H1 (cell line): ENCODE measurements around the gene PSD2. TPM values are rescaled to one million over a fixed set of nuclear protein-coding genes. Genes with fewer than 3 reads are reported as not detected.

ENCODE experiments used
- CTCF ChIA-PET: fragments of 300-600 bp; sonication (Branson Sonifier 250); formaldehyde crosslinking; loops from one replicate; lab custom pipeline; 2021; ENCODE audit not compliant: partially characterized antibody; lab: Charles Lee
- POLR2A ChIA-PET: fragments of 300-600 bp; sonication (Branson Sonifier 250); formaldehyde crosslinking; loops from one replicate; lab custom pipeline; 2021; ENCODE audit warnings: inconsistent platforms; ENCODE audit not compliant: partially characterized antibody; lab: Charles Lee
- DNase-seq, 2 experiments: peaks; one replicate each; pipeline versions ENCODE4 v3.0.0 to v3.0.0-alpha.2; 2010 to 2022; ENCODE audit warnings: low spot score in 2 of 2, low read depth in 1 of 2, mixed read lengths in 1 of 2
- FAIRE-seq: peaks from 2 replicates; lab custom pipeline; 2011; peaks lifted over from hg19 to GRCh38; lab: Jason Lieb, UNC
- H2AFZ ChIP-seq: 2 replicates; pipeline ENCODE4 v1.8.1; 2012; ENCODE audit warnings: low read length, inconsistent platforms
- H2AK5ac ChIP-seq: 2 replicates; pipeline ENCODE4 v1.6.1; 2013; ENCODE audit warnings: low read depth, low read length
- H2BK120ac ChIP-seq: replicated peaks from 2 replicates; pipeline ENCODE3; 2013; ENCODE audit warnings: low read depth, low read length, inconsistent platforms
- H2BK12ac ChIP-seq: 2 replicates; pipeline ENCODE4 v1.6.1; 2013; ENCODE audit warnings: low read depth, low read length
- H2BK15ac ChIP-seq: 2 replicates; pipeline ENCODE4 v1.6.1; 2013; ENCODE audit warnings: low read length
- H2BK20ac ChIP-seq: 2 replicates; pipeline ENCODE4 v1.6.1; 2013; ENCODE audit warnings: low read length
- H2BK5ac ChIP-seq: 2 replicates; pipeline ENCODE4 v1.6.1; 2013; ENCODE audit warnings: low read depth, low read length
- H3K14ac ChIP-seq: 2 replicates; pipeline ENCODE4 v1.6.1; 2013; ENCODE audit warnings: inconsistent platforms; ENCODE audit not compliant: insufficient read length
- H3K18ac ChIP-seq: 2 replicates; pipeline ENCODE4 v1.6.1; 2013; ENCODE audit warnings: low read length; ENCODE audit errors: extremely low read depth
- H3K23ac ChIP-seq: 2 replicates; pipeline ENCODE4 v1.6.1; 2013; ENCODE audit warnings: inconsistent platforms; ENCODE audit not compliant: insufficient read length
- H3K23me2 ChIP-seq: 2 replicates; pipeline ENCODE4 v1.6.1; 2013; ENCODE audit warnings: low read depth, low read length
- H3K27ac ChIP-seq: 2 replicates; pipeline ENCODE4 v1.6.1; 2011; ENCODE audit warnings: low read depth, low read length, inconsistent platforms
- H3K27me3 ChIP-seq, 4 experiments: replicated peaks in 1 of 4; 1 replicate in 1 of 4; 2 replicates in 3 of 4; pipeline versions ENCODE4 v1.6.1 to v1.8.1; 2011 to 2013; ENCODE audit warnings: low read length in 3 of 4, mild to moderate bottlenecking in 3 of 4, inconsistent platforms in 2 of 4, mixed read lengths in 2 of 4, moderate library complexity in 1 of 4; ENCODE audit not compliant: control insufficient read depth in 3 of 4, insufficient read depth in 3 of 4; ENCODE audit errors: extremely low read depth in 1 of 4
- H3K36me3 ChIP-seq, 4 experiments: 2 replicates each; pipeline versions ENCODE4 v1.6.1 to v1.8.1; 2011 to 2013; ENCODE audit warnings: mild to moderate bottlenecking in 4 of 4, low read length in 3 of 4, moderate library complexity in 2 of 4, control low read depth in 1 of 4, inconsistent platforms in 1 of 4; ENCODE audit not compliant: insufficient read depth in 4 of 4, control insufficient read depth in 2 of 4
- H3K4ac ChIP-seq: replicated peaks from 2 replicates; pipeline ENCODE3; 2013; ENCODE audit warnings: low read length, low read depth, mixed read lengths, inconsistent platforms; ENCODE audit not compliant: insufficient read length
- H3K4me1 ChIP-seq, 4 experiments: replicated peaks in 1 of 4; 1 replicate in 1 of 4; 2 replicates in 3 of 4; pipeline versions ENCODE4 v1.6.1 to v1.8.1; 2011 to 2013; ENCODE audit warnings: low read length in 3 of 4, inconsistent platforms in 2 of 4, mixed read lengths in 1 of 4; ENCODE audit not compliant: insufficient read depth in 4 of 4, control insufficient read depth in 3 of 4
- H3K4me2 ChIP-seq, 2 experiments: 2 replicates each; pipeline versions ENCODE4 v1.6.1 to v1.8.1; 2011 to 2013; ENCODE audit warnings: low read depth in 2 of 2, low read length in 2 of 2, control low read depth in 1 of 2, inconsistent platforms in 1 of 2, mild to moderate bottlenecking in 1 of 2; ENCODE audit not compliant: insufficient read depth in 1 of 2
- H3K4me3 ChIP-seq, 4 experiments: fragments of 200-600, 300-600 bp in 1 of 4; sonication (generic), shearing (Covaris generic), sonication (Bioruptor Twin) in 1 of 4; 2 replicates each; pipeline versions ENCODE4 v1.5.1 to v1.8.1; 2011 to 2016; ENCODE audit warnings: low read length in 4 of 4, low read depth in 3 of 4, control low read depth in 2 of 4, inconsistent platforms in 2 of 4, mild to moderate bottlenecking in 2 of 4, mixed read lengths in 1 of 4, moderate library complexity in 1 of 4; ENCODE audit not compliant: insufficient read depth in 2 of 4; ENCODE audit errors: extremely low read depth in 1 of 4
- H3K56ac ChIP-seq: replicated peaks from 2 replicates; pipeline ENCODE3; 2013; ENCODE audit warnings: low read depth, mild to moderate bottlenecking, mixed read lengths, low read length, inconsistent platforms; ENCODE audit not compliant: insufficient read length
- H3K79me1 ChIP-seq: 2 replicates; pipeline ENCODE4 v1.6.1; 2013; ENCODE audit warnings: low read depth, low read length, control low read depth
- H3K79me2 ChIP-seq, 2 experiments: 2 replicates each; pipeline versions ENCODE4 v1.6.1 to v1.8.1; 2012 to 2013; ENCODE audit warnings: low read length in 2 of 2, mild to moderate bottlenecking in 2 of 2, inconsistent platforms in 1 of 2; ENCODE audit not compliant: insufficient read depth in 2 of 2, control insufficient read depth in 1 of 2
- H3K9ac ChIP-seq, 4 experiments: replicated peaks in 1 of 4; 1 replicate in 1 of 4; 2 replicates in 3 of 4; pipeline versions ENCODE4 v1.6.1 to v1.8.1; 2011 to 2013; ENCODE audit warnings: low read depth in 3 of 4, low read length in 3 of 4, control low read depth in 2 of 4, mild to moderate bottlenecking in 2 of 4, moderate library complexity in 2 of 4, inconsistent platforms in 1 of 4; ENCODE audit errors: extremely low read depth in 1 of 4
- H3K9me3 ChIP-seq, 2 experiments: 2 replicates each; pipeline versions ENCODE4 v1.6.1 to v1.8.1; 2012 to 2013; ENCODE audit warnings: mild to moderate bottlenecking in 2 of 2, moderate library complexity in 2 of 2, control low read depth in 1 of 2, inconsistent platforms in 1 of 2, low read depth in 1 of 2, low read length in 1 of 2, mixed read lengths in 1 of 2; ENCODE audit not compliant: insufficient read depth in 2 of 2
- H4K20me1 ChIP-seq, 2 experiments: replicated peaks in 1 of 2; 2 replicates each; pipeline versions ENCODE3 to v1.8.1; 2011 to 2013; ENCODE audit warnings: inconsistent platforms in 2 of 2, low read length in 2 of 2, mild to moderate bottlenecking in 1 of 2; ENCODE audit not compliant: insufficient read depth in 2 of 2, control insufficient read depth in 1 of 2
- H4K5ac ChIP-seq: 2 replicates; pipeline ENCODE4 v1.6.1; 2013; ENCODE audit warnings: low read length, low read depth, mixed read lengths, inconsistent platforms; ENCODE audit not compliant: insufficient read length
- H4K8ac ChIP-seq: 2 replicates; pipeline ENCODE4 v1.8.0; 2013; ENCODE audit warnings: mild to moderate bottlenecking, moderate library complexity, low read length, inconsistent platforms; ENCODE audit not compliant: insufficient read depth; ENCODE audit errors: extremely low read depth
- H4K91ac ChIP-seq: replicated peaks from 2 replicates; pipeline ENCODE3; 2013; ENCODE audit warnings: low read length, mixed read lengths, inconsistent platforms; ENCODE audit not compliant: insufficient read length
- ASH2L ChIP-seq: fragments of 200-600, 300-600 bp; sonication (generic); IDR thresholded peaks from one replicate; pipeline ENCODE4 v1.7.1; 2017; ENCODE audit warnings: low read length
- BACH1 ChIP-seq: IDR thresholded peaks from 2 replicates; pipeline ENCODE4 v1.6.1; 2012; ENCODE audit warnings: low read length, improper control_type of control experiment
- E2F6 ChIP-seq: IDR thresholded peaks from 2 replicates; pipeline ENCODE4 v1.6.1; 2012; ENCODE audit warnings: inconsistent platforms
- FOSL1 ChIP-seq: IDR thresholded peaks from 2 replicates; pipeline ENCODE4 v1.6.1; 2011; ENCODE audit warnings: mild to moderate bottlenecking, low read depth, low read length, moderate library complexity; ENCODE audit not compliant: insufficient read depth
- MAX ChIP-seq: IDR thresholded peaks from 2 replicates; pipeline ENCODE4 v1.6.1; 2012; ENCODE audit warnings: inconsistent platforms
- POLR2AphosphoS5 ChIP-seq: IDR thresholded peaks from 2 replicates; pipeline ENCODE4 v1.6.1; 2011; ENCODE audit warnings: low read depth, low read length
- RBBP5 ChIP-seq: IDR thresholded peaks from 2 replicates; pipeline ENCODE4 v1.7.1; 2012; ENCODE audit warnings: low read depth, mild to moderate bottlenecking, inconsistent platforms, low read length, moderate library complexity, borderline replicate concordance
- SAP30 ChIP-seq: fragments of 300-600 bp; sonication (generic); IDR thresholded peaks from 2 replicates; pipeline ENCODE4 v1.7.1; 2012; ENCODE audit warnings: low read length, moderate library complexity, mild to moderate bottlenecking, inconsistent platforms; ENCODE audit not compliant: insufficient read depth, insufficient replicate concordance
- SP1 ChIP-seq: IDR thresholded peaks from 2 replicates; pipeline ENCODE4 v1.6.1; 2011; ENCODE audit warnings: low read depth, low read length
- YY1 ChIP-seq: IDR thresholded peaks from 2 replicates; pipeline ENCODE4 v1.6.1; 2011; ENCODE audit warnings: low read depth, mild to moderate bottlenecking, low read length
- WGBS, 2 experiments: shearing (Covaris generic) in 1 of 2; methylation state at CpG; one replicate each; pipeline versions ENCODE4 v1.1.6 to v1.1.7; 2013 to 2015; ENCODE audit warnings: low lambda C conversion rate in 2 of 2, mixed read lengths in 2 of 2, inconsistent platforms in 1 of 2, low coverage in 1 of 2, missing lambda C conversion rate in 1 of 2; ENCODE audit not compliant: insufficient replicate concordance in 2 of 2, insufficient coverage in 1 of 2, insufficient read length in 1 of 2; ENCODE audit errors: extremely low coverage in 1 of 2, missing lambda C conversion rate in 1 of 2; 5-methylcytosine and 5-hydroxymethylcytosine counted together
- polyA plus RNA-seq, 7 experiments: library from polyadenylated mRNA; depleted of rRNA in 3 of 7; stranded (reverse) in 5 of 7; unstranded in 2 of 7; fragments of >200 nt in 5 of 7; fragments of 200-250 nt in 2 of 7; gene quantifications; 1 replicate in 5 of 7; 2 replicates in 1 of 7; 4 replicates in 1 of 7; pipeline versions ENCODE4 v1.2.1 to v1.2.3, GENCODE V29; 2011 to 2013; ENCODE audit warnings: missing spikeins in 2 of 7, mixed read lengths in 2 of 7
- total RNA-seq: library from RNA; stranded (reverse); fragmentation: NEBNext Ultra II Directional; extraction: Animal tissue kit (Norgen Biotek cat#: 25700); gene quantifications from 2 replicates; pipeline ENCODE4 v1.2.1, GENCODE V29; 2021

Gene PSD2
- total and polyA plus RNA-seq, 2 of the 8 experiments (the other 6 are each of a cell fraction or from before 2014, with no cell fraction given) = 0.06 to 0.14 TPM

GRCh38 chr5:139871614-139872013 is 76.0 kb downstream of the PSD2 start:
- Histone ChIP-seq H2BK120ac (no peak overlapping the region), H2AK5ac (no peak overlapping the region)
- CTCF ChIA-PET = interaction anchor here (1.0 to 5.1 kb wide), 27 partner anchors 10 to 184 kb away, joined by 3 to 135 read pairs (median 8); no protein-coding TSS in a partner anchor
- no peak for TF ChIP-seq BACH1
- no peak for TF ChIP-seq SAP30
- no peak for TF ChIP-seq POLR2AphosphoS5
- no peak for TF ChIP-seq ASH2L
- TF ChIP-seq MAX = no peak
- no peak for TF ChIP-seq YY1
- no peak for TF ChIP-seq RBBP5
- TF ChIP-seq FOSL1 = no peak
- TF ChIP-seq E2F6 = no peak
- TF ChIP-seq SP1 = no peak

More at GRCh38 chr5:139871614-139872013, 76.0 kb downstream of the PSD2 start:
- POLR2A ChIA-PET = no interaction called here
- Histone ChIP-seq H3K4me3 (no peak overlapping the region), H3K4me2 (no peak overlapping the region), H3K9me3 (no peaks in the 10 kb centered on the region), H2BK20ac (no peak overlapping the region), H3K23me2 (no peaks in the 10 kb centered on the region; the same call in 1 of the 2 replicates), H3K36me3 (no peaks in the 10 kb centered on the region), H3K79me2 (no peaks in the 10 kb centered on the region), H3K9ac (no peak overlapping the region), H3K79me1 (no peaks in the 10 kb centered on the region), H4K20me1 (no peaks in the 10 kb centered on the region), H4K5ac (no peak overlapping the region), H3K4ac (no peak overlapping the region), H3K4me1 (peaks cover 0 to 9% (median 5%) of the 10 kb centered on the region in 4 experiments; a peak in 6 of 7 replicates), H3K56ac (no peak overlapping the region), H2BK5ac (no peak overlapping the region), H3K14ac (no peak overlapping the region), H3K18ac (no peak overlapping the region), H2BK12ac (no peak overlapping the region), H4K8ac (no peak overlapping the region), H2BK15ac (no peak overlapping the region), H4K91ac (no peak overlapping the region), H3K27ac (no peak overlapping the region), H2AFZ (no peak overlapping the region), H3K23ac (no peak overlapping the region), H3K27me3 (peaks cover 0 to 2% (median 0%) of the 10 kb centered on the region in 4 experiments; a peak in 2 of 7 replicates)
- no peak for FAIRE-seq
- 83% methylated on average over 9 of the region's 9 CpGs; no CpG with 5 or more reads in 1 of the 2 experiments for WGBS, 2 experiments
- no peak for DNase-seq
